NCI-H2196 (cell line): ENCODE measurements around the gene BBS5.
"Not testable (repeated sequence)": the region's sequence is repeated elsewhere in the genome, so short reads cannot be mapped to it uniquely, and the experiment has no call there.

Experiments used
- DNase-seq: peaks from one replicate; lab custom pipeline; 2025; ENCODE audit not compliant: unreplicated experiment; lab: John Stamatoyannopoulos, UW

The BBS5 gene

DNA sequence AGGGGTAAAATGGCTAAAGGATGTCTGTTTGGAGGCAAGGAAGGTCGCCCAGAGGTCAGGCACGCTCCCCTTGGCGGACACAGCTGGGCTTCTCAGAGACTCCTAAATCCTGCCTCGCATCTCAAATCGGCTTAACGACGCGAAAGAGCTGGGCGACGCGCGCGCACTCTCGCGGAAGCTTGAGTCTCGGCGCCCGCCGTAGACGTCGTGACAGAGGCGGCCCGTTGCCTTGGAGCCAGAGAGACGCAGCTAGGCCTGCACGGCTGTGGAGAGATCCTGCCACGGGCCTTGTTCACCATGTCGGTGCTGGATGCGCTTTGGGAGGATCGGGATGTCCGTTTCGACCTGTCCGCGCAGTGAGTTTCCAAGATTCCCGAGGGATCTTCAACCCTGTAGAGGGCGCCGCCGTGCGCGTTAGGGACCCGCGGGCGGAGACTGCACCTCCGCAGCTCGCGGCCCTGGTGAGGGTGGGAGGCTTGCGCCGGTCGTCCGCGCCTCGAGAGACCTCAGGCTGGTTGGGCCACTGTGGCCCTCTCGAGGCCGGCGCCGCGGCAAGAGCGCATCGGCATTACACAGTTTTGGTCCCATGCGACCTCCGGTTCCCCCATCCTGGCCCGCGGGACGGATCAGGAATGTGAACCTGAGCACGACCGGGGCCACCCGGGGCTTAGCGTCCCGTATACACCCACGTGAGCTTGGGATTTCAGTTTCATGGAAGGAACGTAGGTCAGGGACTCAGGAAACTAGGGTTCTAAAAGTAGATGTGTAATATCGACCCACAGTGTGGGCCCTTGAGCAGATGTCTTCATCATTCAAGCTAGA lies at the start of gene BBS5:
Gene BBS5 (plus strand): TSS at position 238 of the 822 bp plus-strand sequence. CDS start 60 bp downstream, at position 298.
- peak; percentile 82 for DNase-seq

DNA sequence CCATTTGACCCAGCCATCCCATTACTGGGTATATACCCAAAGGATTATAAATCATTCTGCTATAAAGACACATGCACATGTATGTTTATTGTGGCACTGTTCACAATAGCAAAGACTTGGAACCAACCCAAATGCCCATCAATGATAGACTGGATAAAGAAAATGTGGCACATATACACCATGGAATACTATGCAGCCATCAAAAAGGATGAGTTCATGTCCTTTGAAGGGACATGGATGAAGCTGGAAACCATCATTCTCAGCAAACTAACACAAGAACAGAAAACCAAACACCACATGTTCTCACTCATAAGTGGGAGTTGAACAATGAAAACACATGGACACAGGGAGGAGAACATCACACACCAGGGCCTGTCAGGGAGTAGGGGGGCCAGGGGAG lies 47.5 kb upstream of the BBS5 start:
- DNase-seq = not testable (repeated sequence)

DNA sequence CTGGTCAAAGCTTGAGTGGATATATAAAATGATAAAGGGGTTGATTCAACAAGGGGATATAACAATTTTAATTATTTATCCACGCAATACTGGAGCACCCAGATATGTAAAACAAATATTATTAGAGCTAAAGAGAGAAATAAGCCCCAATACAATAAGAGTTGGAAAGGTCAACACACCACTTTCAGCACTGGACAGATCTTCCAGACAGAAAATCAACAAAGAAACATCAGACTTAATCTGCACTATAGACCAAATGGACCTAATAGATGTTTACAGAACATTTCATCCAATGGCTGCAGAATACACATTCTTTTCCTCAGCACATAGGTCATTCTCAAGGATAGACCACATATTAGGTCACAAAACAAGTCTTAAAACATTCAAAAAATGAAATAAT lies 45.1 kb upstream of the BBS5 start:
- DNase-seq = not testable (repeated sequence)

DNA sequence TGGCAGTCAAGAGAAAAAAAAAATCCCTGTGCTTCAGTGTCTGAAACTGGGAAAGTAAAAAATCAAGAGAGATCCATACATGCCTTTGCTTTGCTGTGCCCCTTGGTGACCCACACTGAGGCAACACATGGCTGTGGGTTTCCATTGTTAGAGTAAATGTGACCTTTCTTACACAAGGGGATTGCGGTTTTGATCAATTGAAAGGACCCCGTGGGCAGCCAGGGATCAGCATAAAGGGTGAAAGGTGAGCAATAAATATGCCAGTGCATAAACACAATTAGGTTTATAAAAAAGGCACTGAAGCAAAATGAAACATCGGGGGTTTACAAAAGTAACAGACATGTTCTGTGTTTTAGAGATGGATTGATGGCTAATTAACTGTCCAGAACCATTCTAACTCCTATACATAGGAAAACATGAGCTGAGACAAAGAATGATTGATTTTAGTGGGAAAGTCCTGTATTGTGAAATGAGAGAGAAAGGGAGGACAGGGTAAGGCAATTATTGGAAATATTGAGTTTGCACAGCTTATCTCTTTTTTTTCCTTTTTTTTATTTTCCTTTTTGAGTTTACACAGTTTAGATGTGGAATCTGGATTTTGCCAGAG lies 40.7 kb upstream of the BBS5 start:
- no peak for DNase-seq

DNA sequence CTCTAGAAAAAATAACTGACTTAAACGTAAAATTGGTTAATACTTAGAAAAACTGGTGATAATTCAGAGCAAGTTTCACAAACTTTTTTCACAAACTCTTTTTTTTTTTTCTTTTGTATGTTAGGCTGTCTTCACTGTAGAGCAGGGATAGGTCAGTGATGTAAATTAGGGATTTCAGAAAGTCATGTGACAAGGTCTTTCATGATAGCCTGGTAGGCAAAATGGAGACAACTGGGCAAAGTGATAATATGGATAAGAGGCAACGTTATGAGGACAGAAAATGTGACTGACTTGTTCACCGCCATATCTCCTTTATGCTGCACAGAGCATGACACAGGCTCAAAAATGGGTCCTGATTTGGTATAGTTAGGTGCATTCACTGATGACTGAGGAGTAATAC lies 39.4 kb upstream of the BBS5 start:
- no peak for DNase-seq

DNA sequence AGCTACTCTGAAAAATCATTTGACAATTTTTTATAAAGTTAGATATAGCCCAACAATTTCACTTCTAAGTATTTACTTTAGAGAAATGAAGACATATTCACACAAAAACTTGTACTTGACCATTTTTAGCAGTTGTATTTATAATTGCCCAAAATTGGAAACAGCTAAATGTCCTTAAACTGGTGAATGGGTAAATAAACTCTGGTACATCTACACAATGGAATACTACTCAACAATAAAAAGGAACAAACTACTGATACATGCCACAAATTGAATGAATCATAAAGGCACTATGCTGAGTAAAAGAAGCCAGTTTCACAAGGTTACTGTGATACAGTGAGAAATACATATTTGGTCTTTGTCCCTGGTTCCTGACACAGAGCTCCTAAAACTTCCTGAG lies 32.8 kb upstream of the BBS5 start:
- DNase-seq = no peak

DNA sequence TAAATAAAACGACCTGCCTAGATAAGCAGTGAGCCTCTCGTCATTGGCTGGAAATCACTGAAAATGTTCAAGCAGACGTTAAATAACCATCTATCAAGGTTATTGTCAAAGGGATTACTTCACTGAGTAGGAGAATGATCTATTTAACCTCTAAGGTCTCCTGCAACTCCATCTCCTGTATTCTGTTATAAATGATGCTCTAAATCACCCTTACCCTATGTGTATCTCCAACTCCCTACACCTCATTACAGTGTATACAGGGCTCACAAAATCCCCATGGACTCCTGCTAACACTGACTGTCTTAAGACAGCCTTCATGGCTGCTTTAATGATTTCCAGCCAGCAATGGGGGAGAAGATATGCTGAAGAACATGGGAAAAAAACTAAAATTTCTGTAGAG lies 31.0 kb upstream of the BBS5 start:
- DNase-seq = no peak

DNA sequence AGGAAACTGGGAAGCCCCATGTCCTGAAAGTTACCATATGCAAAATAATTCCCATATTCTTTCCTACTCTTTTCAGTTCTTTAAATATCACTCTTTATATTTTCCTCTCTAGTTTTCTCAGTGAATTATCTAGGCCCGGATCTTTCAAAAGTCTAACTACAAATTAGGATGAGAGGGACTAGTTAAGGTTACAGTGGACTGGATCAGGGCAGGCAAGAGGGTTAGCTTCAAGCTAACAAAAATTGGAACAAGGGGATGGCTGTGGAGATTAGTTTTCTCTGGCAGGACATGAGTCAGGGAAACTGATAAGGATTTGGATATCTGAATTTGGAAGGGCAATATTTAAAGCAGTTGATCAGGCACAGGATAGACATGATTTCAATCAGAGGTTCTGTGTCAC lies 30.4 kb upstream of the BBS5 start:
- no peak for DNase-seq

DNA sequence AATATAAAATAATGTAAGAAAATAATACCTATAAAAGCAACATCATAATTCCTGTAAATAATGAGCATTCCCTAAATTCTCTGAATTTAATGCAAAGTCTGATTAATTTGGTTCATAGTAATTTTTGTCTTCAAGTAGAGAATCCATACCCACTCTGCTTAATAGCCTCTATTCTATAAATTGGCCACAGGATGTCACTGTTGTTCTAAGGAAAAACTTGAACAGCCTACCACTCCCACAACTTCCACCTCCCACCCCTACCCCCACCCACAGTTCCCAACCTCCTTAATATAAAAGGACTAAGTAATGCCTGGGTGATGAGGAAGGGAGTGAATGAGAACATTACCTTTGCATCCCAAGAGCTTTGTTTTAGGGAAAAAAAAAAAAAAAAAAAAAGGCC lies 27.2 kb upstream of the BBS5 start:
- peak; percentile 46 for DNase-seq

DNA sequence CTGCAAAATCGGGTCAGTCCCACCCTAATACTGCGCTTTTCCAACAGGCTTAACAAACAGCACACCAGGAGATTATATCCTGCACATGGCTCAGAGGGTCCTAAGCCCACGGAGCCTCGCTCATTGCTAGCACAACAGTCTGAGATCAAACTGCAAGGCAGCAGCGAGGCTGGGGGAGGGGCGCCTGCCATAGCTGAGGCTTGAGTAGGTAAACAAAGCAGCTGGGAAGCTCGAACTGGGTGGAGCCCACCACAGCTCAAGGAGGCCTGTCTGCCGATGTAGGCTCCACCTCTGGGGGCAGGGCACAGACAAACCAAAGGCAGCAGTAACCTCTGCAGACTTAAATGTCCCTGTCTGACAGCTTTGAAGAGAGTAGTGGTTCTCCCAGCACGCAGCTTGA lies 26.2 kb upstream of the BBS5 start:
- not testable (repeated sequence) for DNase-seq

DNA sequence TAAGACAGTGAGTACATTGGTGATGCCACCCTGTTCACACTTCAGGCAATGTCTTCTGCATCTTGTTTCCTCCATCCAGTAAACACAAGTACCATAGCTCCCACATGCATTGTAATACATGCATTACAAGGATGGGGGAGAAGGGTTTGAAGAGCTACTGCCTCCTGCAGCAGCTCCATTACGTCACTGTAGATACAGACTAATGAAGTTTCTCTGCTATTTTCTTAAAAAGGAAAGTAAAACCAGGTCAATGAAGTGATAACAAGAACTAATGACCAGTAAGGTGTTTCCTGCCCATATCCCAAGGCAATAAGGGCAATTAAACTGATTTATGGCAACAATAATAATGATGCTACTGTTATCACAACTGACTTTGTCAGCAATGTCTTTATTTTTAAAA lies 18.2 kb upstream of the BBS5 start:
- no peak for DNase-seq

DNA sequence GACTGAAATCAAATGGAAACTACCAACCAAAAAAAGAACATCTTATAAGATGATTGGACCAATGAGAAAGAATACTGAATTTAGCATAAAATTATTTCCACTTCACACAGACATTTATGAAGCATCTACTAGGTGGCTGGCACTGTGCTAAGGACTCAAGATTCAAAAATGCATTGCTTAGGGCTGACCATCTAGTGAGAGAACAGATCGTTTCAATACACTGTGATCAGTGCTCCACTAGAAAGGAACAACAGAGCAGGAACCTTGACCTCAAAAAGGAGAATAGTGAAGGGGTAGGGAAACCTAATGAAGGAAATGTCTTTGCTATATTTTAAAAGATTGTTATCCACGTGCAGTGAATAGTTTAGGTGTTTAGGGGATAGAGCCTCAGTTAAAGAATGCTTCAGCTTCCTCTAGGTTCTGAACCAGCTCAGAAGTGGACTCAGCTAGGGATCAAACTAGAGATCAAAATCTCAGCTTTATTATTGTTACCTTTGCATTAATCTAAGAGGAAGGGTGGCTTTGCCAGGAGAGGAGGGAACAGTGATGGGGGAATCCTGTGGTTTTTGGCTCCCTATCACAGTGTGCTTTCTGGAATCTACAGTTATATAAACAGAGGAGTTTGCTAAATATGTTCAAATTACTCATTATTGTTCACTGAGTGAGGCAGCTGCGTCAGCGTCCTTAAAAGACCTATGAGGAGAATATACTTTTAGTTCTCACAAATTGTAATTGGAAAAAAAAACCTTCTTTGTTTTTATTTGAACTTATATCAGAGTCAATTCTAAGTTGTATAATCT lies 16.2 kb upstream of the BBS5 start:
- DNase-seq = no peak

DNA sequence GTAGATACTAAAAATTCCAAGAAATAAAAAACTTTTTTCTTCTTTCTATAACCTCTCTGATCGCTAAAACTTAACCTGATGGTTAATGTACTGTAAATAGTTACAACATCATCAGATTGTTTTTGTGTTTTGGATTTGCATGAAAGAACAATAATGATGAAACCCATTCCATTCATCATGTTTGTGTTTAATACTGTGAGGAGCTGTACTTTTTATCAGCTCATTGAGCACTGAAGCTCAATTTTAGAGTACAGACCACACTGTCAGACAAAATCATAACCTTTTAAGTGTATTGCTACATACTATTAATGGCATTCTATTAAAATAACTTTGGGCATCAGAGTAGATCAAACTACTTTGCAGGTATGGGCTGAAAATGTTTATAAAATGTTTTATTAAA lies 14.8 kb upstream of the BBS5 start:
- DNase-seq = no peak

DNA sequence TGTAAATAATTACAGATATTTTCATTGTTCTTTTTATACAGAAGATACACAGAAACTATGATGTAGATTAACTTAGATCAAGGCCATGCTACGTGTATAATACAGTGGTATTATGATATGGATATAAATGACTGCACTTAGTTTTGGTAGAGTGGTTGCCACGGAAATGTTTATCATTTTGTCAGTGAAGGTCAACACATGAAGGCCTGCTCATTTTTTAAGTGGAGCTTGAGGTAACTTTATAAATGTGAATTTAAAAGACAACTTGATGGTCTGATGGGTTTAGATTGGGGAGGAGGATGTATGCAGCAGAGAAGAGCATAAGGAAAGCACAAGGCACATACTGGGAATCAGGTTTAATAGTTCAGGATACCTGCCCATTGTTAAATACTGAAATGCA lies 14.4 kb upstream of the BBS5 start:
- no peak for DNase-seq

DNA sequence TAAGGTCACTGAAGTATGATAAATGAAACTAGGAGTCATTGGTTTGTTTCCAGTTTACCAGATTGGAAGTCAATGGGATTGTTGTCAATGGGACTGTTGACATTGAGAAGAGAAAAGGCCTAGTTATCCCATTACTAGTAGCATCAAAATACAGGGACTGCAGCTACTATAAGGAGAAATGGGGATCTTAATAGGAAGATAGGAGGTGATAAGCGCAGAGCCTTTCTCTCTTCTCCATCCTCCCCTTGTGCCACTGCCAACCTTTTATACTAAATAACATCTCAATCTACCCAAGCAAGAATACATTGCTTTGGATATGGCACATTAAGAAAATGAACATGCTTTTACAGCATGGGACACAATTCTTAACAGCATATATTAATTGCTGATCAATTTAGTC lies 10.5 kb upstream of the BBS5 start:
- DNase-seq = no peak

DNA sequence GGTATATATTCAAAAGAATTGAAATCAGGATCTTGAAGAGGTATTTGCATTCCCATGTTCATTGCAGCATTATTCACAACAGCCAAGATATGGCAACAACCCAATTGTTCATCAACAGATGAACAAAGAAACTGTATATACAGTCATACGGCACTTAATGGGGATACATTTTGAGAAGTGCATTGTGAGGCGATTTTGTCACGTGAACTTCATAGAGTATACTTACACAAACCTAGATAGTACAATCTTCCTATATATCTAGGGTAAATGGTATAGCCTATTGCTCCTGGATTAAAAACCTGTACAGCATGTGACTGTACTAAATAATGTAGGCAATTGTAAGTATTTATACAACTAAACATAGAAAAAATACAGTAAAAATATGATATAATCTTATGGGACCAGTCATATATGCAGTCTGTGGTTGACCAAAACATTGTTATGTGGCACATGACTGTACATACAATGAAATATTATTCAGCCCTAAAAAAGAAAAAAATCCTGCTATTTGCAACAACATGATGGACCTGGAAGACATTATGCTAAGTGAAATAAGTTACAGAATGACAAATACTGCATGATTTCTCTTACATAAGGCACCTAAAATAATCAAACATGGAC lies 9.2 kb upstream of the BBS5 start:
- DNase-seq = no peak

DNA sequence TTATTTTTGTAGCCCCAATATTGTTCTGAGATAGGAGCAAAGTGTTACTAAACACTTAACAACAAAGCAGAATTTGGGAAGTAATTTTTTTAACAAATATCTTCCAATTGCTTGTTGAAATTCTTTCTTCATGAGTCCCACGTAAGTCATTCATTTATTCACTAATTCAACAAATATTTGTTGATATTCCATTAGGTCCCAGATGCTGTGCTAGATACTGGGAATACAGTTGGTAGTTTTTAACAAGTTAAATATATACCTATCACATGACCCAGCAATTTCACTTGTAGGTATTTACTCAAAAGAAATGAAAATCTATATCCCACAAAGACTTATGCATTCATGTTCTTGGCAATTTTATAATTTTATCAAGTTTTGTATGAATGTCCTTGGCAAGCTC lies 7.0 kb upstream of the BBS5 start:
- no peak for DNase-seq

DNA sequence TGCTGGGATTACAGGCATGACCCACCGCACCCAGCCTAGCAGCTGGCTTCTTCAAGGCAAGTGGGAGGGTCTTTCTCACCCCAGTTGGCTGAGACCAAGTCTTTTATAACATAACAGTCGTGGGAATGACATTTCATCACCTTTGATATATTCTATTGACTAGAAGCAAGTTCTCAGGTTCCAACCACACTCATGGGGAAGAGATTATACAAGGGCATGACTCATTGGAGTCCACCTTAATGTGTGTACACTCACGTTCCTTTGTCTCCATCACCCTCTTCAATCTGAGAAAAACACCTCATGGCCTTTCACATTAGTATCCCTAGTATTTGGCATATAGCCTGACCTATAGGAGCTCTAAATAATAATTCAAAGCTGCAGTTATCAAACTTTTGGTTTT lies 2.8 kb upstream of the BBS5 start:
- peak; percentile 23 for DNase-seq

DNA sequence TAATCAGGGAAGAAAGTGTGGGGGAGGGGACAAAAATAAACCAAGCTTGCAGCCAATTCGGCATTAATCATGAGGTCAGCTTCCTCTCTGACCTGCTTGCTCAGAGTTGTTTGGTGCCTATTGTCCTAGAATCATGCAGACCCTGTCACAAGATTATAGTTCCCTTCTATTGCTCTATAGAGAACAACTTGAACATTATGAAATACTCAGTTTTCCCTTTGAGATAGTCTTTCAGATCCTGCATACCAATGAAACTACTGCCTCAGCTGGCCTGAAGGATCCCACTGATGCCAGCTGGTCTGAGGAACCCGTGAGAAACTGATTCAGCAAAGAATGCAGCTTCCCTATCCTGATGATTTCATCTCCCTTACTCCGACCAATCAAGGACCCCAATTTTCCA lies 955 bp upstream of the BBS5 start:
- DNase-seq = no peak

DNA sequence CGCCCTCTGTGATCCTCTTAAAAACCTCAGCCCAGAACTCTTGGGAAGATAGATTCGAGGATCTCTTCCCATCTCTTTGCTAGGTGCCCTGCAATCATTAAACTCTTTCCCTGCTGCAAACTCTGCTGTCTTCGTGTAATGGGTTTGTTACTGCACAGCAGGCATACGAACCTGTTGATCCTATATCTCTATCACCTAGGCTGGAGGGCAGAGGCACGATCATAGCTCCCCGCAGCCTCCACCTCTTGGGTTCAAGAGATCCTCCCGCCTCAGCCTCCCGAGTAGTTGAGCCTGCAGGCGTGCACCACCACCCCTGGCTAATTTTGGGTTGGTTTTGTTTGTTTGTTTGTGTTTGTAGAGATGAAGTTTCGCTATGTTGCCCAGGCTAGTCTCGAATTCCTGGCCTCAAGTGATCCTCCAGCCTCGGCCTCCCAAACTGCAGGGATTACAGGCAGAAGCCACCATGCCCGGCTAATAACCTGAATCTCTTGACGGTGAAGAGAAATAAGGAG lies 493 bp upstream of the BBS5 start:
- no peak for DNase-seq

DNA sequence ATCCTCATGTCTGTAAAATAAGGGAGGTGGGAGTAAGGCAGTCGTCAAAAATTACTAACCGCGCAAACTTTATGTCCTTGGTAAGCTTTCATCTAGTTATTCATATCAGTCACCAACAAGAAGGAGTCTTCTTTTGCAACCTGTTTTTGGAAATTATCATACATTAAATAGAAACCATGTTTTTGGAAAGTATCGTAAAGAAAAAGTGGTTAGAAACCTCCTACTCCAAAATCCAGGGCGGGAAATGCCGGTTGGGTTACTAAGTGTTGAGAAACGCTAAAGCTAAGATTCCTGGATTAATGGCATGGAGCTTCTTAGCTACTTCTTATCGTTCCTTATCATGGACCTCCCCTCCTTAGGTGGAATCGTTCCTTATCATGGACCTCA lies 778 bp downstream of the BBS5 start:
- no peak for DNase-seq
